HG02938 (cell line): Measurements from ENCODE around the gene LSP1.

Experiments
- ATAC-seq: cut with Tn5 transposase; IDR thresholded peaks from one replicate; pipeline ENCODE4 v1.9.1; 2021; ENCODE audit warnings: mild to moderate bottlenecking, moderate library complexity; ENCODE audit not compliant: unreplicated experiment

Gene LSP1

GRCh38 chr11:1824221-1825038, 28.5 kb upstream of the LSP1 start:
- no peak for ATAC-seq

GRCh38 chr11:1825039-1825740, 27.7 kb upstream of the LSP1 start:
- ATAC-seq, result no peak

- ATAC-seq, result no peak
Measured at GRCh38 chr11:1825785-1826451, 27.0 kb upstream of the LSP1 start.

GRCh38 chr11:1826552-1827094, 26.3 kb upstream of the LSP1 start:
- no peak for ATAC-seq

- ATAC-seq, result no peak
Measured at GRCh38 chr11:1827095-1827813, 25.6 kb upstream of the LSP1 start.

- ATAC-seq, result no peak
Measured at GRCh38 chr11:1827931-1828330, 25.0 kb upstream of the LSP1 start.

- no peak for ATAC-seq
Measured at GRCh38 chr11:1828542-1828941, 24.3 kb upstream of the LSP1 start.

- ATAC-seq, result no peak
Measured at GRCh38 chr11:1829039-1829820, 23.7 kb upstream of the LSP1 start.

GRCh38 chr11:1830004-1830321, 22.9 kb upstream of the LSP1 start:
- no peak for ATAC-seq

- no peak for ATAC-seq
Measured at GRCh38 chr11:1830322-1831223, 22.3 kb upstream of the LSP1 start.

- ATAC-seq, result no peak
Measured at GRCh38 chr11:1831338-1832210, 21.3 kb upstream of the LSP1 start.

GRCh38 chr11:1832211-1832919, 20.5 kb upstream of the LSP1 start:
- no peak for ATAC-seq

GRCh38 chr11:1832920-1833295, 20.0 kb upstream of the LSP1 start:
- ATAC-seq, result no peak

- ATAC-seq, result no peak
Measured at GRCh38 chr11:1834062-1834610, 18.7 kb upstream of the LSP1 start.

- ATAC-seq, result no peak
Measured at GRCh38 chr11:1834779-1835670, 17.9 kb upstream of the LSP1 start, which contains the start of gene SYT8. SYT8 (plus strand) TSS chr11:1834990; CDS start chr11:1835106, 116 bp downstream.

GRCh38 chr11:1835671-1836010, 17.2 kb upstream of the LSP1 start:
- ATAC-seq, result no peak
